AML-193 (cell line): ENCODE data around the gene ATAD3B.
A peak's percentile ranks its signal among the peaks of the same experiment; 100 is the strongest.
"Not testable (repeated sequence)": the region's sequence is repeated elsewhere in the genome, so short reads cannot be mapped to it uniquely, and the experiment has no call there.

Experiments used
- DNase-seq, 2 experiments: peaks; one replicate each; lab custom pipeline; 2025; lab: John Stamatoyannopoulos, UW

ATAD3B gene, protein sequence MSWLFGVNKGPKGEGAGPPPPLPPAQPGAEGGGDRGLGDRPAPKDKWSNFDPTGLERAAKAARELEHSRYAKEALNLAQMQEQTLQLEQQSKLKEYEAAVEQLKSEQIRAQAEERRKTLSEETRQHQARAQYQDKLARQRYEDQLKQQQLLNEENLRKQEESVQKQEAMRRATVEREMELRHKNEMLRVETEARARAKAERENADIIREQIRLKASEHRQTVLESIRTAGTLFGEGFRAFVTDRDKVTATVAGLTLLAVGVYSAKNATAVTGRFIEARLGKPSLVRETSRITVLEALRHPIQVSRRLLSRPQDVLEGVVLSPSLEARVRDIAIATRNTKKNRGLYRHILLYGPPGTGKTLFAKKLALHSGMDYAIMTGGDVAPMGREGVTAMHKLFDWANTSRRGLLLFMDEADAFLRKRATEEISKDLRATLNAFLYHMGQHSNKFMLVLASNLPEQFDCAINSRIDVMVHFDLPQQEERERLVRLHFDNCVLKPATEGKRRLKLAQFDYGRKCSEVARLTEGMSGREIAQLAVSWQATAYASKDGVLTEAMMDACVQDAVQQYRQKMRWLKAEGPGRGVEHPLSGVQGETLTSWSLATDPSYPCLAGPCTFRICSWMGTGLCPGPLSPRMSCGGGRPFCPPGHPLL

DNA sequence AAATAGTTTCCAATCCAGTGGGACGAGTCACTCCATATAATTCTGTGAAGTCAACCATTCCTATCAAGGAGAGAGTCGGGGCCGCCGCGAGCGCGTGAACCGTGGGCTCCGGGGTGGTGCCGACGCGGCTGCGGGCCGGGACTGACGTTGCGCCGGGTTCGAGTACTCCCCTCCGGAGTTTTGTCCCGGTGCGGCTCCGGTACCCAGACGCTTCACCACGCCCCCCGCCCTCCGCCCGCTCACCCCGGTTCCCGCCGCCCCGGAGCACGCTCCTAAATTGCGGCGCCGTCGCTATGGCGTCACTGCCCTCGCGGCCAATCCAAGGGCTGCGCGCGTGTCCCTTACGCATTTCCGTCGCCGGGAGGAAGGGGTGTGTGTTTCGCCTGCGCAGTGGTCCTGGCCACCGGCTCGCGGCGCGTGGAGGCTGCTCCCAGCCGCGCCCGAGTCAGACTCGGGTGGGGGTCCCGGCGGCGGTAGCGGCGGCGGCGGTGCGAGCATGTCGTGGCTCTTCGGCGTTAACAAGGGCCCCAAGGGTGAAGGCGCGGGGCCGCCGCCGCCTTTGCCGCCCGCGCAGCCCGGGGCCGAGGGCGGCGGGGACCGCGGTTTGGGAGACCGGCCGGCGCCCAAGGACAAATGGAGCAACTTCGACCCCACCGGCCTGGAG is at the start of gene ATAD3B:
Gene ATAD3B (plus strand): TSS at position 377 of the 664 bp plus-strand sequence. CDS start 120 bp downstream, at position 497.
- peak; percentile 69 to 77 for DNase-seq

DNA sequence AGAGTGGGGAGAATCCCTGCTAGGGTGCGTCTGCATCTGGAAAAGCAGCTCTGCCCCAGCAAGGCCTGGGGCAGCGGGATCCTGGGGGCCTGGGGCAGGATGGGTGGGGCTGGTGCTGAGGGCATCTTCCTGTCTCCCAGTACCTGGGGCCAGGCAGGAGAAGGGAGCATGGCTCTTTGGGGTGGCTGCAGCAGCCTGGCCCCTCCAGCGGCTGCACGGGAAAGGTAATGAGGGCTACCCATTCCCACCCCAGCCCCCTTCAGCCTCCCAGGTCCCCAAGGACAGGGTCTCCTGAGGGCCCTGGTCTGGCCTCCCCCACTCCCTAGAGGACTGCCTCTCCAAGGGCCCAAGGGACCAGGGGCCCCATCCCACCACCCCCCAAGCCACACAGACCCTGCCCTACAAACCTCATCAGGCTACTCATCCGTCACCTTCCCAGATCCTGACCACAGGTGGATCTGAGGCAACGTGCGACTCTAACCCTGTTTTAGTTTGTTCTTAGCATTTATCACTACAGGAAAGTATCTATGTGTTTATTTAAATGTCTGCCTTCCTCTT is 49.6 kb upstream of the ATAD3B start:
- DNase-seq: no peak

DNA sequence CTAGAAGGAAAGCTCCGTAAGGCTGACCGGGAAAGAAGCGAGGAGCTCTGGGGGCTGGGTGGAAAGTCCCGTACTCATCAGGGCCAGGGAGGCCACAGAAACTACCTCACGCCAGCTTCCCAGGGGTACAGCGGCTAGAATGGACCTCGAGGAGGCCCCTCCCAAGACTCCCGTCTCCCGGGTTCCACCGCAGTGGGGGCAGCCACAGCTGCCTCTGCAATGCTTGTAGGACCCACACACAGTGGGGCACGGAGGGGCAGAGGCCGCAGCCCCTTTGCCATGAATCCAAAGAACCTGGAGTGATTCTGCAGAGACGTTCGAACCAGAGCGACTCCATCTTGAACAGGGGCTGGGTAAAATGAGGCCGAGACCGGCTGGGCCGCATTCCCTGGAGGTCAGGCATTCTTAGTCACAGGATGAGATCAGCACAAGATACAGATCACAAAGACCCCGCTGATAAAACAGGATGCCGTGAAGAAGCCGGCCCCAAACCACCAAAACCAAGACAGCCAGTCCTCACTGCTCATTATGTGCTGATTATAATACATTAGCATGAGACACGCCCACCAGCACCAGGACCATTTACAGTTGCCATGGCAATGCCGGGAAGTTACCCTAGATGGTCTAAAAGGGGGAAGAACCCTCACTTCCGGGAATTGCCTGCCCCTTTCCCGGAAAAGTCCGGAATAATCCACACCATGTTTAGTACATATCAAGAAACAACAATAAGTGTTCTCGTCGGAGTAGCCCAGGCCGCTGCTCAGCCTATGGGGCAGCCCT is 48.9 kb upstream of the ATAD3B start:
- no peak for DNase-seq

DNA sequence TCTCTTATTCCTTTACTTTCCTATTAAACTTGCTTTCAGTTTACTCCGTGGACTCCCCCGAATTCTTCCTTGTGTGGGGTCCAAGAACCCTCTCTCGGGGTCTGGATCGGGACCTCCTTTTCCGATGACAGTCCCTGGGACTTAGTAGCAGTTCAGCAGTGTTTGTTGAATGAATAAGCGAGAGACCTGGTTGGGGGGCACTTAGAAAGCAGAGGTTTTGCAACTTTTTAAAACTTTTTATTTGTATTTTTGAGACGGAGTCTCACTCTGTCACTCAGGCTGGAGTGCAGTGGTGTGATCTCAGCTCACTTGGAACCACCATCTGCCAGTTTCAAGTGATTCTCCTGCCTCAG is 48.3 kb upstream of the ATAD3B start:
- no peak for DNase-seq

DNA sequence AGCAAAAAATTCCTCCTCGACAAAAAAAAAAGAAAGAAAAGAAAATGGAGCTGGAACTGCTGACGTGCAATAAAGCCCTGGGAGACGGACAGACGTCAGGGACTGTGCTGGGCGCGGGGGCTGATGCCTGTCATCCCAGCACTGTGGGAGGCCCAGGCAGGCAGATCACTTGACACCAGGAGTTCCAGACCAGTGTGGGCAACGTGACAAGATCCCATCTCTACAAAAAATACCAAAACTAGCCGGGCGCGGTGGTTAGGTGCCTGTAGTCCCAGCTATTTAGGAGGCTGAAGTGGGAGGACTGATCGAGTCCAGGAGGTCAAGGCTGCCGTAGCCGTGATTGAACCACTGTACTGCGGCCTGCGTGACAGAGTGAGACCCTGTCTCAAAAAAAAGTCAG is 46.9 kb upstream of the ATAD3B start:
- no peak for DNase-seq

DNA sequence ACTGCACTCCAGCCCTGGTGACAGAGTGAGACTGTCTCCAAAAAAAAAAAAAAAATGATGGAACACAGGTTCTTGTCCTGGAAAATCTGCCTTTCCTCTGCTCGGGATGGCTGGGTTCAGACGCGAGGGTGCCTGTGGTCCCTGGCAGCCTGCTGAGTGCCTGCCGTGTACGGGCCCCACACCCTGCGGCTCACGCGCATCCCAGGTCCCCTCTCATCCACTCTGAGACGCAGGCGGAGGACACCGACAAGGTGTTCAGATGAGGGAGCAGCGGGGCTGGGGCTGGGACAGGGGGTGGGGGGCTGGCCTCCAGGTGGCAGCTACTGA is 46.2 kb upstream of the ATAD3B start:
- DNase-seq: no peak

DNA sequence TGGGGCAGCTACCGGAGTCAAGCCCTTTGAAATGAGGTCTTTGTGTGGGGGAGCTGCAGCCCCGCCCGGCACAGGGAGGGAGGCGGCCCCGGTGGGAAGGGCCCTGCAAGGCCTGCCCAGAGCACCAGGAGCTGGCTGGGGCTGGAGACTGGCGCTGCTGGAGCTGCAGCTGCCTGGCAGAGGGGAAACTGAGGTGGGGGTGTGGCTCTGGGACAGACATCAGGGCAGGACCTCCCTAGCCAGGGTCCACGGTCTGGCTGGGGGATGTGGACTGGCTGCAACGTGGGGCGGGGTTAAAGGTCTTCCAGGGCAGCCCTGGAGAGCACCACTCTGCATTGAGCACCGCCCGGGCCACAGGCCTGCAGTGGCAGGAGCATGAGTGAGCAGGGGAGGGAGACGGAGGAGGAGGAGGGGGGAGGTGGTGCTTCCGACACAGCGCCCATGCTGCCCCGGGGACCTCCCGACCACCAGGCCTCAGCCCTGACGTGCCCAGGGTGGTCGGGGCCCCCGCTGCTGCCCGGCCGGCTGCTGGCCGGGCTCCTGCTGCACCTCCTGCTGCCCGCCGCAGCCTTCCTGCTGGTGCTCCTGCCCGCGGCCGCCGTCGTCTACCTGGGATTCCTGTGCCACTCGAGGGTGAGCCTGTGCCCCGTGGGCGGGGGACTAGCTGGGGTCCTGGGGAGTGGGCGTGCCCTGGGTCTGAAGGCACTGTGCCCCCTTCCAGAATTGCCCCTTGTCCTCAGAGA is 45.6 kb upstream of the ATAD3B start:
- DNase-seq: no peak

DNA sequence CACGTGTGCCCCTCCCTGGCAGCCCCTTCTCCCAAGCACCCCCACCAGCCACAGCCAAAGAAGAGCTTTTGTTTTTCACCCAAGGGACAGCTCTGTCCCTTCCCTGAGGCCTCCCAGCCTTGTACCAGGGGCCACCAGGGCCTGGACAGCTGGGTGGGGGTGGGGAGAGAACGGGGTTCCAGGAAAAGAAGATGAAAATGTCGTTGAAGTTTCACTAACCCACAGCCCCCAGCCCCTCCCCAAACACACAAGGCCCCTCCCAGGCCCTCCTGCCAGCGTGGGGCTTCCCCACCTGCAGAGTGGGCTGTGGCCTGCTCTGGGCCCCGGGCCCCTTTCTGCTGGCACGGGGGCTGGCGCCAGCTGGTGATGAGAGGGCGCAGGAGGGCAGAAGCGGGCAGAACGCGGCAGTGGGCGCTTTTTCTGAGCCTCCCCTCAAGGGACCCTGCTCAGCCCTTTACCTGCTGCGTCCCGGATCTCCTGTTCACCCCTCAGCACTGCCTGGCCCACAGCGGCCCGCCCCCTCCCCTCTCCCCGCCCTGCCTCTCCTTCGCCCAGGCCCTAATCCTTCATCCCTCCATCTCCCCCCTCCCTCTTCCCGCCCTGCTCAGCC is 45.0 kb upstream of the ATAD3B start:
- no peak for DNase-seq

DNA sequence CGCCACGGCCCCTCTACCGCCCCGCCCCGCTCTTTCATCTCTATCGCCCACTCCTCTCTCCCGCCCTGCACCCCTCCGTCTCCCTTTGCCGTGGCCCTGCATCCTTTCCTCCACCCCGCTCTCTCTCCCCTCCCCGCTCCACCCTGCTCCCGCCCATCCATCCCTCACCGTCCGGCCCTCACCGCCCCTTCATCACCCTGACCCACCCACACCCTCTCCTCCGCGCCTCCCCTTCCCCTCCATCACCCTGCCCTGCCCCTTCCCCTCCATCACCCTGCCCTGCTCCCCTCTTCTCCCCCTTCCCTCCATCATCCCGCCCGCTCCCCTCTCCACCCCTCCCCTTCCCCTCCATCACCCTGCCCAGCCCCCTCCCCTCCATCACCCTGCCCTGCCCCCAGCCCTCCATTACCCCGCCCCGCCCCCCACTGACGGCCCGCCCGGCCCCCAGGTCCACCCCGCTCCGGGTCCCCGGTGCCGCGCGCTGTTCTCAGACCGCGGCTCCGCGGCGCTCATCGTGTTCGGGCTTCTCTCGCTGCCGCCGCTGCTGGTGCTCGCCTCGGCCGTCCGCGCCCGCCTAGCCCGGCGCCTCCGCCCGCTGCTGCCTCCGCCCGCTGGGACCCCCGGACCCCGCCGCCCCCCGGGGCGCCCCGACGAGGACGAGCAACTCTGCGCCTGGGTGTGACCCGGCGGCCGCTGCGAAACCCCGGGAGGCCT is 44.3 kb upstream of the ATAD3B start:
- DNase-seq: no peak

DNA sequence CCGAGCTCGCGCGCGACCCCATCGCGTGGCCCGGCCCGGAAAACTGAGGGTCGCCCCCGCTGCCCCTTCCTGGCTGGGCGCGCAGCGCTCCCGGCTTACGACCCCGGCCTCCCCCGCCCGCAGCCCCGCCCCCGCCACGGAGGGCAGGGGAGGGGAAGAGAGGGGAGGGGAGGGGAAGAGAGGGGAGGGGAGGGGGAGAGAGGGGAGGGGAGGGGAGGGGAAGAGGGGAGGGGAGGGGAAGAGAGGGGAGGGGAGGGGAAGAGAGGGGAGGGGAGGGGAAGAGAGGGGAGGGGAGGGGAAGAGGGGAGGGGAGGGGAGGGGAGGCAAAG is 43.8 kb upstream of the ATAD3B start:
- no peak for DNase-seq

DNA sequence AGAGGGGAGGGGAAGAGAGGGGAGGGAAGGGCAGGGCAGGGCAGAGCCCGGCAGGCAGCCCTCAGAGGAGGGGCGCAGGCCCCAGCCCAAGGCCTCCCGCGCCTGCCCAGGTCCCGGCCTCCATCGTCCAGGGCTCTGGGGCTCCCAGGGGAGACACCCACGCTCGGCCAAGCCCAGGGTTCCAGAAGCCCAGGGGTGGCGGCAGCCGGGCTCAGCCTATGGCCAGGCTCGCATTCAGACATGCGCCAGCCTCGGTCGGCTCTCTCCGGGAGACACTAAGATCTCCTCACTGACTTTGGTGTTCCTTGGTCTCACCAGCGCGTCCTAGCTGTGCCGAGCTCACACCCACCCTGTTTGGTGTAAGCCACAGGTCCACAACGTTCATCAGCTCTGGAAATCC is 43.4 kb upstream of the ATAD3B start:
- no peak for DNase-seq

DNA sequence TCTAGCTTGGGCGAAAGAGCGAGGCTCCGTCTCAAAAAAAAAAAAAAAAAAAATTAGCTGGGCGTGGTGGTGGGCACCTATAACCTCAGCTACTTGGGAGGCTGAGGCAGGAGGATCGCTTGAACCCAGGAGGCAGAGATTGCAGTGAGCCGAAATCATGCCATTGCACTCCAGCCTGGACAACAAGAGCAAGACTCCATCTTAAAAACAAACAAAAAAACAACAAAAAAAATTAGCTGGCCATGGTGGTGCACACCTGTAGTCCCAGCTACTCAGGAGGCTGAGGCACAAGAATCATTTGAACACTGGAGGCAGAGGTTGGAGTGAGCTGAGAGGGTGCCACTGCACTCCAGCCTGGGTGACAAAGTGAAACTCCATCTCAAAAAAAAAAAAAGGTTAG is 42.6 kb upstream of the ATAD3B start:
- DNase-seq: not testable (repeated sequence)

DNA sequence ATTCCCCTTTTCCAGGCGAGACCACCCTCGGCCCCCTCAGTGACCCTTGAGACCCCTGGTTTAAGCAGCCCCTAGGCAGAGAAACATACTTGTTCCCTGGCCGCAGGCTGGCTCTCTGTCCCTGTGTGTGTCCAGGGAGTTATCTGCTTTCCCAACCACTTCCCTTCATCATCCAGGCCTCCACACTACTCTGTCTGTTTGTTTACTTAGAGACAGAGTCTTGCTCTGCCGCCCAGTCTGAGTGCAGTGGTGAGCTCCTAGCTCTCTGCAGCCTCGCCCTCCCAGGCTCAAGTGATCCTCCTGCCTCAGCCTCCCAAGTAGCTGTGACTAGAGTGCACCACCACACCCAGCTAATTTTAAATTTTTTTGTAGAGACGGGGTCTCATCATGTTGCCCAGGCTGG is 41.9 kb upstream of the ATAD3B start:
- DNase-seq: no peak

DNA sequence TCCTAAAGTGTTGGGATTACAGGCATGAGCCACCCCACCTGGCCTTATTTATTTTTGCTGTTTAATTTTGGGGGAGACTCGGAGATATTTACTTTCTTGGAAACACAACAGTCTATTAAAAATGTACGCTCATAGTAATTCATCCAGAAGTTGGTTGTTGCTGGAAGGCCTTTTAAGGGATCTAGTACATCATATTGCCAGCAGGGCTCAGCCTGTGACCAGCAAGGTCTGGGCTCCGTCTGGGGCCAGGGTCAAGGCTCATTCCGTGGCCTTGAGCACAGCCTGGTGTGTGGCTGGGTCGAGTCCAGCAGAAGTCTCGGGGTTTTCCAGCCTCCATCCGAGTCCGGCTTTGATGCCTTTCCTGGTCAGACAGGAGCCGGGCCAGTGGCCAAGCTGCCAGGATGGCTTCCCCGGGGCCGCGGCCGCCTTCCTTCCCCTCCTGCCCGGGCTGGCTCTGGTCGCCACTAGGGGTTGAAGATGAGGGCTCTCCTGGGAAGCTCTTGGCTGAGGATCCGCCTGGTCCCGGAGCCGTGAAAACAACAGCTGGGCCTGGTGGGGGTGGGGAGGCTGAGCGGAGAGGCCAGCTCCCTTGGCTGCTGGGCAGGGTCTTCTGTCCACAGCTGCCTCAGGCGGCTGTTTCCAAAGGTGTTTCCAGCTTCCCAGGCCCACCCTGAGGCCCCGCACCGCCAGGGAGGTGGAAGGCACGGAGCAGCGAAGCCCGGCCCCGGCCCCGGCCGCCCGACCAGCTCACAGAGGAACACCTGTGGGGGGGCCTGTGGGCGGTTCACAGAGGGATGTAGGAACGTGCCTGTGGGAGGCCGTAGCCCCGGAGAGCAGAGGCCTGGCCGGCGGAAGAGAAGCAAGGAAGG is 41.2 kb upstream of the ATAD3B start:
- no peak for DNase-seq

DNA sequence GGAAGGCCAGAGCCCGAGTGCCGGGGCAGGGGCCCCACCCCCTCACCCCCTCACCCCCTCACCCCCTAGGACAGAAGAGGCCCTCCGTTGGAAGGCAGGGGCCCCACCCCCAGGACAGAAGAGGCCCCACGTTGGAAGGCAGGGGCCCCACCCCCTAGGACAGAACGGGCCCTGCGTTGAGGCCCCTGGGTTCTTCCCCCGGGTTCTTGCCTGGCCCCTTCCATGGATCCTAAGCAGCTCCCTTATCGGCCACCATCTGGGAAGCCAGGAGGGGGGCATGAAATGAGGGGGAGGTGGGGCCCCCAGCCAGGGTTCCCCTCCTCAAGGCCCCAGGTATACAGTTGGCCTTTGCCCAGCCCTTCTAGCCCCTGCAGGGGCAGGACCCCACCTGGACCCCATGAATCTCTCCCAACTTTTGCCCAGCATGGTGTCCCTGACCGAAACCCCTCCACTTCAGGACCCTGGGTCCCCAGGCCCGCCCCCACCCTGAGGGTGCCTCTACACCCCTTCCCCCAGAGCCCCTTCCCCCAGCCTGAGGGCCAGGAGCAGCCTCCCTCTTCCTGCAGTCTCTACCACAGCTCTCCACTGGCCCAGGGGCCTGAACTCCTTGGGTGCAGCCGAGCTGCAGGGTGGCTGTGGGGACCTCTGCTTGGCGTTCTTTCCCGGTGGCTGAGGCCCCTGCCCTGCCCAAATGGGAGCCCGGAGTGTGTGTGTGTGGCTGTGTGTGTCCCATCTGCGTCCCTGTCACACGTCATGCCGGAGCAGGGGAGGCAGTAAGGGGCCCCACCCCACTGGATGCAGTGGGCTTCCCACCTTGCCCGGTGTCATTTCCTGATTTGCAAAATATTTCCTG is 40.3 kb upstream of the ATAD3B start:
- DNase-seq: no peak

DNA sequence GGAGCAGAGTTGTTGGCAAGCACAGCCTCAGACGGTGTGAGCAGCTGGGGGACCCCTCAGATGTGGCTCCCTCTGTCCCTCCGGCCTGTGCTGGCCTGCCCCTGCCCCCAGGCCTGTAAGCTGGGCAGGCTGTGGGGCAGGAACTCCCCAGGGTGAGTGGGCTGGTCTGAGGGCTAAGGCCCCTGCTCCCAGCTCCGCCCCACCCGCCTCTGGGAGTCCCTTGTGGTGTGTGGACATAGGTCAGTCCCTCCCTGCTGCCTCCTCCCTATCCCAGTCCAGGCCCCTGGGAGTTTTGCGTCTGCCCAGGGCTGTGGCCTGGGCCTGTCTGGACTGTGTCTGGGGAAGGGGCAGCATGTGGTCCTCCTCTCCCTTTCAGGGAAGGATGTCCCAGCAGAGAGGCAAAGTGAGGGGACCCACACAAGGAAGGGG is 39.7 kb upstream of the ATAD3B start:
- DNase-seq: no peak

DNA sequence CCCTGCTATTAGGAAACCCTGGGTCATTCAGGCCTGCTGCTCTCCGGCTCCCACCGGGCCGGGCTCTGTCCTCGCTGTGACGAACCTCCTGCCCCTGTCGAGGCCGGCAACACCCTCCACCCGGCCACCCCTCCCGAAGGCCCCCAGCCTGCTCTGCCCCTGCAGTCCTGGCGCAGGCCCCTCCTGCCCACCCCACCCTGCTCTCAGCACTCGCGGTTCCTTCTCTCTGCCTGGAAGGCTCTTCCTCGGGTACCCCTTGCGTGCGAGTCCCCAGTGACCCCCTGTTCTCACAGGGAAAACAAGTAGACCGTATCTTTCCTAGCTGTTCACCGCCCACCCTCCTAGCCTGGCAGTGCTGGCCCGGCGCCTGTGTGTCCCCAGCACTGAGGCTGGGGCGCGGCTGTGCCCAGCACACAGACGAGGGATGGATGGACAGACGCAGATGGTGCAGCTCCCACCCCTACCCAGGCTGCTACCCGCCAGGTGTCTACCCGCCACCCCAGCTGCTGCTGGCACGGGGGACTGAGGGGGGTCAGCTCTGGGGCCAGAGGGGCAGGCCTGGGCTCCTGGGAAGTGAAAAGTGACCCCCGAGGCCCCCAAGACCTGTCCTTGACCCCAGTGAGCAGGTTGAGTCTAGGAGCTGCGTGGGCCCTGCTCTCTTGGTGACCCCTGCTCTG is 39.2 kb upstream of the ATAD3B start:
- DNase-seq: no peak
